Spleen (tissue), 11 donors: ENCODE measurements around the gene SZRD1. TPM values are rescaled to one million over a fixed set of nuclear protein-coding genes. Genes with fewer than 3 reads are reported as not detected.

ENCODE experiments used
- DNase-seq: peaks from one replicate; pipeline ENCODE4 v3.0.0-alpha.2; 2020
- H3K27ac ChIP-seq, 8 donors: fragments of 200-600 bp; sonication (generic) in 7 of 8; 1 replicate in 4 of 8; 2 replicates in 4 of 8; pipeline versions ENCODE4 v1.5.0 to v1.8.0; 2016 to 2021; ENCODE audit warnings: inconsistent platforms in 4 of 8, mild to moderate bottlenecking in 4 of 8, moderate library complexity in 1 of 8
- H3K27me3 ChIP-seq, 7 donors: fragments of 200-600 bp; sonication (generic) in 6 of 7; replicated peaks in 1 of 7; 1 replicate in 4 of 7; 2 replicates in 3 of 7; pipeline versions ENCODE4 v1.5.0 to v1.8.0; 2016 to 2021; ENCODE audit warnings: inconsistent platforms in 3 of 7, mild to moderate bottlenecking in 1 of 7
- H3K36me3 ChIP-seq, 6 donors: fragments of 200-600 bp; sonication (generic) in 5 of 6; 1 replicate in 4 of 6; 2 replicates in 2 of 6; pipeline versions ENCODE4 v1.5.0 to v1.8.0; 2016 to 2021; ENCODE audit warnings: inconsistent platforms in 2 of 6
- H3K4me1 ChIP-seq, 6 donors: fragments of 200-600 bp; sonication (generic) in 5 of 6; 1 replicate in 3 of 6; 2 replicates in 3 of 6; pipeline versions ENCODE4 v1.5.0 to v1.8.0; 2016 to 2021; ENCODE audit warnings: inconsistent platforms in 3 of 6
- H3K4me3 ChIP-seq, 8 donors: fragments of 200-600 bp; sonication (generic) in 7 of 8; 1 replicate in 4 of 8; 2 replicates in 4 of 8; pipeline versions ENCODE4 v1.5.0 to v1.8.0; 2016 to 2021; ENCODE audit warnings: inconsistent platforms in 4 of 8, mild to moderate bottlenecking in 4 of 8, moderate library complexity in 2 of 8
- H3K9me3 ChIP-seq, 8 donors: fragments of 200-600 bp; sonication (generic) in 7 of 8; 1 replicate in 4 of 8; 2 replicates in 4 of 8; pipeline versions ENCODE4 v1.5.0 to v1.8.0; 2016 to 2021; ENCODE audit warnings: inconsistent platforms in 4 of 8
- CTCF ChIP-seq, 11 experiments: fragments of 200-600 bp in 7 of 11; fragments of 450-650 bp in 4 of 11; sonication (generic) in 4 of 11; IDR thresholded peaks in 8 of 11; conservative IDR thresholded peaks in 3 of 11; 1 replicate in 7 of 11; 2 replicates in 4 of 11; pipeline versions ENCODE4 v1.4.0 to v1.8.0; 2016 to 2021; ENCODE audit warnings: antibody characterized with exemption in 11 of 11, inconsistent platforms in 4 of 11, mild to moderate bottlenecking in 1 of 11
- POLR2A ChIP-seq, 3 donors: fragments of 450-650 bp; IDR thresholded peaks; one replicate each; pipeline ENCODE4 v1.5.1; 2017; ENCODE audit warnings: antibody characterized with exemption in 3 of 3, mild to moderate bottlenecking in 1 of 3
- POLR2AphosphoS5 ChIP-seq, 3 donors: sonication (generic); formaldehyde crosslinking; IDR thresholded peaks; one replicate each; pipeline ENCODE4 v1.5.1; 2017; ENCODE audit warnings: antibody characterized with exemption in 3 of 3
- WGBS, 5 donors: extraction: QIAGEN DNeasy Blood & Tissue Kit in 3 of 5; methylation state at CpG; one replicate each; pipeline versions ENCODE4 v1.1.5 to v1.1.7; 2013 to 2018; 5-methylcytosine and 5-hydroxymethylcytosine counted together
- intact Hi-C: fragments of 100-400 bp; cut with DNase I; formaldehyde crosslinking; loops from one replicate; pipeline ENCODE4 v1.15.0; 2023; ENCODE audit warnings: low total_unique reads
- polyA plus RNA-seq, 3 donors: library from polyadenylated mRNA; stranded (reverse); fragments of 200-250 nt; gene quantifications; one replicate each; pipeline ENCODE4 v1.2.1, GENCODE V29; 2013
- total RNA-seq, 7 donors: library from RNA; depleted of rRNA in 3 of 7; stranded (reverse); fragments of >200 nt in 3 of 7; fragmentation: NEBNext Ultra II Directional in 4 of 7; extraction: Animal tissue kit (Norgen Biotek cat#: 25700) in 4 of 7; gene quantifications; one replicate each; pipeline versions ENCODE4 v1.1.0 to v1.2.1, GENCODE V29; 2016 to 2021
- donor health status: healthy with polysubstance abuse.
- donor health status: DM: no; HTN: no; CAD: no; lungs with moderate emphysema.
- donor health status: DM: no; HTN: no; CAD: no.
- donor health status: Bipolar disorder and iron deficiency.
- donor health status: healthy.
- donor health status: DM: no; HTN: no; CAD: no.
- donor health status: DM: yes; HTN: yes; CAD: no.

The SZRD1 gene
- total and polyA plus RNA-seq, 10 donors: 37.8 to 129 (median 84.6) TPM

- TF ChIP-seq POLR2AphosphoS5 (IDR thresholded peaks at IDR 0.05): no peak
- no peaks in the 10 kb centered on the region for H3K9me3 ChIP-seq
- H3K27ac ChIP-seq: peak overlapping the region in 5 of 8 donors; percentile 4 to 64 (median 32)
- H3K27me3 ChIP-seq: no peaks in the 10 kb centered on the region
- H3K4me1 ChIP-seq: peaks cover 64 to 100% (median 95%) of the 10 kb centered on the region in 6 donors
- WGBS, 5 donors: 88 to 93% (median 89%) methylated on average over 3 of the region's 3 CpGs
- intact Hi-C loops: no loop called here
- H3K4me3 ChIP-seq: no peak overlapping the region
- no peak for DNase-seq
- H3K36me3 ChIP-seq: peaks cover 0 to 26% (median 0%) of the 10 kb centered on the region in 6 donors
Measured at GRCh38 chr1:16372535-16373285, 5.7 kb downstream of the SZRD1 start.

- Histone ChIP-seq H3K4me3 (no peak overlapping the region), H3K27ac (peak overlapping the region in 5 of 8 donors; percentile 73 to 81 (median 77)), H3K9me3 (no peaks in the 10 kb centered on the region), H3K27me3 (no peaks in the 10 kb centered on the region), H3K4me1 (peaks cover 58 to 100% (median 93%) of the 10 kb centered on the region in 6 donors), H3K36me3 (peaks cover 0 to 31% (median 0%) of the 10 kb centered on the region in 6 donors)
- no peak for DNase-seq
- intact Hi-C loops: no loop called here
- WGBS, 5 donors: 81 to 95% (median 86%) methylated on average over 3 of the region's 3 CpGs
- TF ChIP-seq POLR2A (IDR thresholded peaks at IDR 0.05) (no peak), CTCF (IDR thresholded peaks at IDR 0.05 in 8 of 11, conservative IDR thresholded peaks at IDR 0.05 in 3 of 11) (no peak), POLR2AphosphoS5 (IDR thresholded peaks at IDR 0.05) (no peak)
Measured at GRCh38 chr1:16374266-16374665, 7.2 kb downstream of the SZRD1 start.

- Histone ChIP-seq H3K36me3 (peaks cover 0 to 32% (median 0%) of the 10 kb centered on the region in 6 donors), H3K4me1 (peaks cover 53 to 100% (median 92%) of the 10 kb centered on the region in 6 donors), H3K9me3 (no peaks in the 10 kb centered on the region), H3K27ac (peak overlapping the region in 7 of 8 donors; percentile 55 to 81 (median 74)), H3K27me3 (no peaks in the 10 kb centered on the region), H3K4me3 (peak overlapping the region in 1 of 8 donors; percentile 31)
- TF ChIP-seq POLR2AphosphoS5 (IDR thresholded peaks at IDR 0.05) (no peak), CTCF (IDR thresholded peaks at IDR 0.05 in 8 of 11, conservative IDR thresholded peaks at IDR 0.05 in 3 of 11) (no peak), POLR2A (IDR thresholded peaks at IDR 0.05) (no peak)
- intact Hi-C loops: no loop called here
- DNase-seq: peak; percentile 42
- 53 to 73% (median 63%) methylated on average over 15 of the region's 15 CpGs for WGBS, 5 donors
Measured at GRCh38 chr1:16375521-16376340, 8.7 kb downstream of the SZRD1 start.

- no peak for TF ChIP-seq CTCF (IDR thresholded peaks at IDR 0.05 in 8 of 11, conservative IDR thresholded peaks at IDR 0.05 in 3 of 11)
- no peak for TF ChIP-seq POLR2AphosphoS5 (IDR thresholded peaks at IDR 0.05)
- no peak for TF ChIP-seq POLR2A (IDR thresholded peaks at IDR 0.05)
- Histone ChIP-seq H3K4me1 (peaks cover 45 to 100% (median 85%) of the 10 kb centered on the region in 6 donors), H3K9me3 (no peaks in the 10 kb centered on the region), H3K36me3 (peaks cover 0 to 32% (median 0%) of the 10 kb centered on the region in 6 donors), H3K27me3 (no peaks in the 10 kb centered on the region), H3K27ac (peak overlapping the region in 6 of 8 donors; percentile 55 to 81 (median 76)), H3K4me3 (no peak overlapping the region)
- 79 to 84% (median 80%) methylated on average over 4 of the region's 4 CpGs for WGBS, 5 donors
- DNase-seq: no peak
- intact Hi-C loops: no loop called here
Measured at GRCh38 chr1:16376971-16377370, 9.9 kb downstream of the SZRD1 start.
